GM21515 (cell line): Measurements from ENCODE around the gene FGF2.
"Not testable (repeated sequence)": the region's sequence is repeated elsewhere in the genome, so short reads cannot be mapped to it uniquely, and the experiment has no call there.

Experiments used
- ATAC-seq: cut with Tn5 transposase; IDR thresholded peaks from one replicate; pipeline ENCODE4 v1.9.1; 2021; ENCODE audit not compliant: unreplicated experiment

The FGF2 gene

GRCh38 chr4:122826553-122827257, at the start of gene FGF2:
Gene FGF2 (plus strand): TSS chr4:122826831. CDS start chr4:122827175, 344 bp downstream.
- peak; percentile 22 for ATAC-seq

- no peak for ATAC-seq
Observed at GRCh38 chr4:122776916-122777315, 49.7 kb upstream of the FGF2 start.

- no peak for ATAC-seq
Observed at GRCh38 chr4:122777846-122778673, 48.6 kb upstream of the FGF2 start.

GRCh38 chr4:122781486-122781885, 45.1 kb upstream of the FGF2 start:
- ATAC-seq: no peak

- ATAC-seq: no peak
Observed at GRCh38 chr4:122783301-122784215, 43.1 kb upstream of the FGF2 start.

- no peak for ATAC-seq
Observed at GRCh38 chr4:122784261-122784660, 42.4 kb upstream of the FGF2 start.

GRCh38 chr4:122785099-122785498, 41.5 kb upstream of the FGF2 start:
- no peak for ATAC-seq

- ATAC-seq: not testable (repeated sequence)
Observed at GRCh38 chr4:122786296-122786695, 40.3 kb upstream of the FGF2 start.

- ATAC-seq: not testable (repeated sequence)
Observed at GRCh38 chr4:122786920-122787319, 39.7 kb upstream of the FGF2 start.

- ATAC-seq: no peak
Observed at GRCh38 chr4:122787940-122788339, 38.7 kb upstream of the FGF2 start.

GRCh38 chr4:122788935-122789334, 37.7 kb upstream of the FGF2 start:
- ATAC-seq: no peak

GRCh38 chr4:122793811-122794210, 32.8 kb upstream of the FGF2 start:
- ATAC-seq: no peak

GRCh38 chr4:122796801-122797404, 29.7 kb upstream of the FGF2 start:
- ATAC-seq: no peak

GRCh38 chr4:122797405-122798094, 29.1 kb upstream of the FGF2 start:
- no peak for ATAC-seq

GRCh38 chr4:122798101-122798500, 28.5 kb upstream of the FGF2 start:
- ATAC-seq: peak; percentile 54

GRCh38 chr4:122798917-122799316, 27.7 kb upstream of the FGF2 start:
- ATAC-seq: no peak

- ATAC-seq: no peak
Observed at GRCh38 chr4:122803788-122804208, 22.8 kb upstream of the FGF2 start.

GRCh38 chr4:122806981-122807679, 19.5 kb upstream of the FGF2 start:
- ATAC-seq: no peak

- no peak for ATAC-seq
Observed at GRCh38 chr4:122810669-122811068, 16.0 kb upstream of the FGF2 start.

GRCh38 chr4:122811781-122812180, 14.8 kb upstream of the FGF2 start:
- ATAC-seq: not testable (repeated sequence)
